GM18951 (cell line): ENCODE results near the gene MYO1D.

Source experiments
- POLR2A ChIP-seq: IDR thresholded peaks from 4 replicates; pipeline ENCODE4 v1.6.1; 2011; ENCODE audit warnings: mild to moderate bottlenecking; ENCODE audit not compliant: insufficient read length, insufficient read depth; ENCODE audit errors: extremely low read depth
- in situ Hi-C: fragments of 300-500 bp; cut with MboI; formaldehyde crosslinking; loops from one replicate; pipeline ENCODE4 v1.12.0; 2022; ENCODE audit warnings: low sequenced_read_pairs, mixed read lengths, inconsistent platforms; ENCODE audit not compliant: unreplicated experiment

The MYO1D gene

GRCh38 chr17:32460054-32460453 lies 416.9 kb downstream of the MYO1D start:
- TF ChIP-seq POLR2A = no peak
- in situ Hi-C loops = no loop called here

- TF ChIP-seq POLR2A = no peak
- in situ Hi-C loops = loop anchor here (10.0 kb wide), 1 partner anchor 296 kb away; no protein-coding TSS in a partner anchor
These were observed 418.6 kb downstream of the MYO1D start for GRCh38 chr17:32458371-32458770.

GRCh38 chr17:32453370-32453769 lies 423.6 kb downstream of the MYO1D start:
- in situ Hi-C loops = loop anchor here (10.0 kb wide), 1 partner anchor 301 kb away; no protein-coding TSS in a partner anchor
- TF ChIP-seq POLR2A = no peak

- TF ChIP-seq POLR2A = no peak
- in situ Hi-C loops = loop anchor here (10.0 kb wide), 1 partner anchor 303 kb away; no protein-coding TSS in a partner anchor
These were observed 424.6 kb downstream of the MYO1D start for GRCh38 chr17:32452281-32452680.

GRCh38 chr17:32451879-32452278 lies 425.0 kb downstream of the MYO1D start:
- TF ChIP-seq POLR2A = no peak
- in situ Hi-C loops = loop anchor here (10.0 kb wide), 1 partner anchor 303 kb away; no protein-coding TSS in a partner anchor

- in situ Hi-C loops = loop anchor here (10.0 kb wide), 1 partner anchor 304 kb away; no protein-coding TSS in a partner anchor
These were observed 426.5 kb downstream of the MYO1D start for GRCh38 chr17:32450379-32450778.

- in situ Hi-C loops = loop anchor here (10.0 kb wide), 1 partner anchor 305 kb away; no protein-coding TSS in a partner anchor
These were observed 427.0 kb downstream of the MYO1D start for GRCh38 chr17:32449963-32450362.

GRCh38 chr17:32446949-32447348 lies 430.0 kb downstream of the MYO1D start:
- no peak for TF ChIP-seq POLR2A

More at GRCh38 chr17:32449963-32450362, 427.0 kb downstream of the MYO1D start:
- no peak for TF ChIP-seq POLR2A

GRCh38 chr17:32445971-32446370 lies 431.0 kb downstream of the MYO1D start:
- in situ Hi-C loops = no loop called here
- no peak for TF ChIP-seq POLR2A

More at GRCh38 chr17:32446949-32447348, 430.0 kb downstream of the MYO1D start:
- in situ Hi-C loops = no loop called here

- in situ Hi-C loops = no loop called here
These were observed 431.4 kb downstream of the MYO1D start for GRCh38 chr17:32445497-32445896.

GRCh38 chr17:32445074-32445415 lies 431.9 kb downstream of the MYO1D start:
- no peak for TF ChIP-seq POLR2A
- in situ Hi-C loops = no loop called here

More at GRCh38 chr17:32445497-32445896, 431.4 kb downstream of the MYO1D start:
- no peak for TF ChIP-seq POLR2A

- peak; percentile 77 for TF ChIP-seq POLR2A
- in situ Hi-C loops = no loop called here
These were observed 432.4 kb downstream of the MYO1D start, which contains the start of gene PSMD11 for GRCh38 chr17:32444301-32445073. Gene PSMD11, plus strand, starts transcription at chr17:32444510. Its CDS starts 14 bp downstream, at chr17:32444524.

- in situ Hi-C loops = no loop called here
- no peak for TF ChIP-seq POLR2A
These were observed 433.1 kb downstream of the MYO1D start for GRCh38 chr17:32443827-32444300.
